ENCODE measurements around the gene UBTD2. TPM values are rescaled to one million over a fixed set of nuclear protein-coding genes. Genes with fewer than 3 reads are reported as not detected.

Gene UBTD2
- total RNA-seq, 4 donors from 2014 or later, result 6.0 to 35.4 (median 19.0) TPM

DNA sequence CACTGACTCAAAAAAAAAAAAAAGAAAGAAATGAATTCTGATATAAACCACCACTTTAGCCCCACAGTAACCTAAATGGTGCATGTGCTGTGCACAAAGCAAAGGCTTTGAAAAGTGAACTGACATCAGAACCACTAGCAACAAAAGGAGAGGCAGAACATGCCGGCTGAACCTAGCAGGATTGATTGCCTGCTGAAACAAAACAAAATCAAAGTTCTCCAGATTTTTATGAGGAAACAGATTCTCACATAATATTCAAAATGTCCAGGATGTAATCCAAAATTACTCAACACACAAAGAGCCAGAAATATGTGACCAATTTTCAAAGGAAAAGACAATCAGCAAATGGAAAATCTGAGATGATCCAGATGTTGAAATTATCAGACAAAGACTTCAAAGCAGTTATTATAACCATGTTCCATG, 37.9 kb downstream of the UBTD2 start:
- Histone ChIP-seq H3K9me3 (no peaks in the 10 kb centered on the region), H3K4me1 (no peaks in the 10 kb centered on the region), H3K4me3 (no peak overlapping the region), H3K36me3 (no peaks in the 10 kb centered on the region), H3K27me3 (no peaks in the 10 kb centered on the region), H3K27ac (no peak overlapping the region)
- no peak for DNase-seq
- in situ Hi-C loops (cut with MboI; ENCODE audit: low pct_ligation_motif_present in 1 of 4, low pct_unique_long_range_greater_than_20kb in 1 of 4, low sequenced_read_pairs in 3 of 4), result no loop called here
- WGBS, 2 donors (ENCODE audit: low coverage in 1 of 2), result 85% methylated on average over 1 of the region's 1 CpG; no CpG with 5 or more reads in 1 of the 2 donors
- no peak for TF ChIP-seq POLR2A (IDR thresholded peaks at IDR 0.05)
- TF ChIP-seq EP300 (IDR thresholded peaks at IDR 0.05; ENCODE audit: low read depth), result no peak
- TF ChIP-seq, protein P1, sequence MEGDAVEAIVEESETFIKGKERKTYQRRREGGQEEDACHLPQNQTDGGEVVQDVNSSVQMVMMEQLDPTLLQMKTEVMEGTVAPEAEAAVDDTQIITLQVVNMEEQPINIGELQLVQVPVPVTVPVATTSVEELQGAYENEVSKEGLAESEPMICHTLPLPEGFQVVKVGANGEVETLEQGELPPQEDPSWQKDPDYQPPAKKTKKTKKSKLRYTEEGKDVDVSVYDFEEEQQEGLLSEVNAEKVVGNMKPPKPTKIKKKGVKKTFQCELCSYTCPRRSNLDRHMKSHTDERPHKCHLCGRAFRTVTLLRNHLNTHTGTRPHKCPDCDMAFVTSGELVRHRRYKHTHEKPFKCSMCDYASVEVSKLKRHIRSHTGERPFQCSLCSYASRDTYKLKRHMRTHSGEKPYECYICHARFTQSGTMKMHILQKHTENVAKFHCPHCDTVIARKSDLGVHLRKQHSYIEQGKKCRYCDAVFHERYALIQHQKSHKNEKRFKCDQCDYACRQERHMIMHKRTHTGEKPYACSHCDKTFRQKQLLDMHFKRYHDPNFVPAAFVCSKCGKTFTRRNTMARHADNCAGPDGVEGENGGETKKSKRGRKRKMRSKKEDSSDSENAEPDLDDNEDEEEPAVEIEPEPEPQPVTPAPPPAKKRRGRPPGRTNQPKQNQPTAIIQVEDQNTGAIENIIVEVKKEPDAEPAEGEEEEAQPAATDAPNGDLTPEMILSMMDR (IDR thresholded peaks at IDR 0.05), result no peak
- no peak for TF ChIP-seq POLR2AphosphoS5 (IDR thresholded peaks at IDR 0.05)
- intact Hi-C loops (cut with DNase I; ENCODE audit: low total_unique reads), result no loop called here

DNA sequence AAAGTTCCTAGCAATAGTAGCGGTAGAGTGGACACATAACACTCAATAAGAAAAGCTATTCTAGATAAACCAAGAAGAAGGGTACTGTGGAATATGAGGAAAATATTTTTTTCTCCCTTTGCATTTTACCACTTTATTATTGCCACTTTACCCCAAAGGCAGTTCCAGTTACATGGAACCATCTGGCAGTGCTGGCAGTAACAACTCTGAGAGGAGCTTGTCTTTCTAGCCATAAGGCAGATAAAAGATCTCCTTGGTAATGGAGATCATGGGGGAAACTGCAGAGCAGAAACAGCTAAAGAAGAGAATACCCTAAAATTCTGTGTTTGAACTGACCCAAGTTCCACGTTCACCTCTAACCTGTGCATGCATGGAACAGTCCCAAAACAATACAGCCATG, 38.5 kb downstream of the UBTD2 start:
- Histone ChIP-seq H3K27me3 (no peaks in the 10 kb centered on the region), H3K4me1 (no peaks in the 10 kb centered on the region), H3K36me3 (no peaks in the 10 kb centered on the region), H3K4me3 (no peak overlapping the region), H3K27ac (no peak overlapping the region), H3K9me3 (no peaks in the 10 kb centered on the region)
- intact Hi-C loops (cut with DNase I; ENCODE audit: low total_unique reads) (no loop called here), in situ Hi-C loops (cut with MboI; ENCODE audit: low pct_ligation_motif_present in 1 of 4, low pct_unique_long_range_greater_than_20kb in 1 of 4, low sequenced_read_pairs in 3 of 4) (no loop called here)
- TF ChIP-seq, protein P1 (IDR thresholded peaks at IDR 0.05), result no peak
- no peak for TF ChIP-seq POLR2A (IDR thresholded peaks at IDR 0.05)
- TF ChIP-seq EP300 (IDR thresholded peaks at IDR 0.05; ENCODE audit: low read depth), result no peak
- TF ChIP-seq POLR2AphosphoS5 (IDR thresholded peaks at IDR 0.05), result no peak
- no peak for DNase-seq
- 92 to 100% methylated on average over 2 of the region's 2 CpGs for WGBS, 2 donors (ENCODE audit: low coverage in 1 of 2)

DNA sequence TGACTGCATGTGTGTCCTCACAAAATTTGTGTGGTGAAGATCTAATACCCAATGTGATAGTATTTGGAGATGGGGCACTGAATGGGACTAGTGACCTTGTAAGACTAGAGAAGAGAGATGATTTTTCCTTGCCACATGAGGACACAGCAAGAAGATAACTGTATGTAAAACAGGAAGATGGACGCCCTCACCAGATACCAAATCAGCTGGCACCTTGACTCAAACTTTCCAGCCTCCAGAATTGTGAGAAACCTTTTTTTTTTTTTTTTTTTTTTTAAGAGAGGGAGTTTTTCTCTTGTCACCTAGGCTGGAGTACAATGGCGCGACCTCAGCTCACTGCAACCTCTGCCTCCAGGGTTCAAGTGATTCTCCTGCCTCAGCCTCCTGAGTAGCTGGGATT, 40.3 kb downstream of the UBTD2 start:
- no peak for DNase-seq
- in situ Hi-C loops (cut with MboI; ENCODE audit: low pct_ligation_motif_present in 1 of 4, low pct_unique_long_range_greater_than_20kb in 1 of 4, low sequenced_read_pairs in 3 of 4), result no loop called here
- H3K36me3 ChIP-seq, result no peaks in the 10 kb centered on the region
- peaks cover 0 to 4% (median 0%) of the 10 kb centered on the region in 4 donors for H3K4me1 ChIP-seq
- H3K9me3 ChIP-seq, result no peaks in the 10 kb centered on the region
- no peak overlapping the region for H3K4me3 ChIP-seq
- 86 to 91% methylated on average over 3 of the region's 3 CpGs for WGBS, 2 donors (ENCODE audit: low coverage in 1 of 2)
- H3K27ac ChIP-seq, result no peak overlapping the region
- H3K27me3 ChIP-seq, result no peaks in the 10 kb centered on the region
- TF ChIP-seq EP300 (IDR thresholded peaks at IDR 0.05; ENCODE audit: low read depth) (no peak), POLR2A (IDR thresholded peaks at IDR 0.05) (no peak), POLR2AphosphoS5 (IDR thresholded peaks at IDR 0.05) (no peak)
- TF ChIP-seq, protein P1 (IDR thresholded peaks at IDR 0.05), result no peak
- intact Hi-C loops (cut with DNase I; ENCODE audit: low total_unique reads), result no loop called here

DNA sequence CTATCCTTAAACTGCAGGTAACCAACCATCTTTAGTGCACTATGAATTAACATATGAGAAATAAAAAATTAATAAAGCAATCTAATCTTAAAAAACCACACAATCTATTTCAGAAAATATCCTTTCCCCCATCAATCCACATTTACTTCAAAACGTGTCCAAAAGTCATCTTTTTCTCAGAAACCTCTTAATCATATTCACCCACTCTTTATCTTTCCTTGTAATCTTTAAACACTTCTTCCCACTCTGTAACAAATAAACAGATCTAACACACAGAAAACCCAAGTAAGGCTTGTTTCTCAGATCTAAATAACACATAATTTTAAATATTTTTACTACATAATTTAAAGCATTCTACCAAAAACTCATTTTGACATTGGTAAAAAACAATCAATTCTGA, 45.2 kb downstream of the UBTD2 start:
- in situ Hi-C loops (cut with MboI; ENCODE audit: low pct_ligation_motif_present in 1 of 4, low pct_unique_long_range_greater_than_20kb in 1 of 4, low sequenced_read_pairs in 3 of 4), result no loop called here
- DNase-seq, result no peak
- peaks cover 11 to 44% (median 15%) of the 10 kb centered on the region in 4 donors for H3K4me1 ChIP-seq
- peaks cover 0 to 7% (median 0%) of the 10 kb centered on the region in 4 donors for H3K36me3 ChIP-seq
- H3K27ac ChIP-seq, result no peak overlapping the region
- TF ChIP-seq POLR2AphosphoS5 (IDR thresholded peaks at IDR 0.05) (no peak), EP300 (IDR thresholded peaks at IDR 0.05; ENCODE audit: low read depth) (no peak), POLR2A (IDR thresholded peaks at IDR 0.05) (no peak)
- TF ChIP-seq, protein P1 (IDR thresholded peaks at IDR 0.05), result no peak
- WGBS, 2 donors (ENCODE audit: low coverage in 1 of 2), result 63 to 75% methylated on average over 1 of the region's 1 CpG
- intact Hi-C loops (cut with DNase I; ENCODE audit: low total_unique reads), result no loop called here
- H3K27me3 ChIP-seq, result no peaks in the 10 kb centered on the region
- no peaks in the 10 kb centered on the region for H3K9me3 ChIP-seq
- no peak overlapping the region for H3K4me3 ChIP-seq

Data from transverse colon (tissue), 4 donors.